GM18873 (cell line): ENCODE measurements around the gene MKLN1.
"Not testable (repeated sequence)": the region's sequence is repeated elsewhere in the genome, so short reads cannot be mapped to it uniquely, and the experiment has no call there.

Source experiments
- ATAC-seq: cut with Tn5 transposase; IDR thresholded peaks from one replicate; pipeline ENCODE4 v1.9.1; 2021; ENCODE audit warnings: mild to moderate bottlenecking, moderate library complexity, moderate number of reproducible peaks; ENCODE audit not compliant: unreplicated experiment, low FRiP score

The MKLN1 gene

GRCh38 chr7:131511774-131512535, 184.3 kb downstream of the MKLN1 start:
- no peak for ATAC-seq

DNA sequence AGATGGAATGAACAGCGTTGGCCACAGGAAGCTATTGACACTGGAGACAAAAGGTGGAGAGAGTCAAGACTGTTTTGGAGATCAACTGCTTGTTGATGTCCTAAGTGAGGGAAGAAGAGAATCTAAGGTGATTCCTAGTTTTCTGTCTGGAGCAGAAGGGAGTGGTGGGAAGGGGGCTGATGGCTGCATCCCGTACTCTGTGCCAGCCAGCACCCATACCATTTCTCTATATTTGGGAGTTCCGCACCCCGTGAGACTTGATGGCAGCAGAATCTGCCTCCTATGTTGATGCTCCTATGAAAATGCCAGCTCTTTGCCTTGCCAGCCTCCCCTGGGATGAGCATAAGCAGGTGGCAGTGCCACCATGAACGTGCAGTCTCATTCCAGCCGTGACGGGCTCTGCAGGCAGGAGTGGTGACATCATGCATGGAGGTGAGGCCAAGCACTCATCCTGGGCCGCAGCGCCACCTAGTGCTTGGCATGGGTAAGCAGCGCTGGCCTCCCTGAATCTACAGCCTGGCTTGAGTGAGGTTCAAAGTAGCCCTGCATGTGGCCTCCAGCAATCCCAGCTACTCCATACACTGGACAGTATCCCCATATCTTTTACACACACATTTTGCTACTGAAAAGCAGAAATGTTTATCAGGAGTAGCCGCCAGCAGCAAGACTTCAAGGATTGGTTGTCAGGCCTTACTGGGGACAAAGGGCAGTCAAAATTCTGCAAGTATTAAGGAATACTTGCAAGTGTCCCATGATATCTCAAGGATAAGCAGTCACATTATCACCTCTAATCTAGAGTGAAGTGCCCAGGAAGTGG, 185.8 kb downstream of the MKLN1 start:
- ATAC-seq = peak; percentile 80

DNA sequence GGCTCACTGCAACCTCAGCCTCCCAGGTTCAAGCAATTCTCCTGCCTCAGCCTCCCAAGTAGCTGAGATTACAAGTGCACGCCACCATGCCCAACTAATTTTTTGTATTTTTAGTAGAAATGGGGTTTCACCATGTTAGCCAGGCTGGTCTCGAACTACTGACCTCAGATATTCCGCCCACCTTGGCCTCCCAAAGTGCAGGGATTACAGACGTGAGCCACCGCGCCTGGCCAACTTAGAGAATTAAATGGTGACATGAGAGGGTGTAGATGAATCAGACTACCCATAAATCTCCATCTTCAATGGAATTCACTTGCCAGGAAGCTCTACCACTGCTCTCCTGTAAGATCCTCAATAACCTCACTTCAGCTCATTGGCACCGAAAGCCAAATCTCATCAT, 187.8 kb downstream of the MKLN1 start:
- ATAC-seq = not testable (repeated sequence)

GRCh38 chr7:131517218-131517923, 189.7 kb downstream of the MKLN1 start:
- ATAC-seq = no peak

DNA sequence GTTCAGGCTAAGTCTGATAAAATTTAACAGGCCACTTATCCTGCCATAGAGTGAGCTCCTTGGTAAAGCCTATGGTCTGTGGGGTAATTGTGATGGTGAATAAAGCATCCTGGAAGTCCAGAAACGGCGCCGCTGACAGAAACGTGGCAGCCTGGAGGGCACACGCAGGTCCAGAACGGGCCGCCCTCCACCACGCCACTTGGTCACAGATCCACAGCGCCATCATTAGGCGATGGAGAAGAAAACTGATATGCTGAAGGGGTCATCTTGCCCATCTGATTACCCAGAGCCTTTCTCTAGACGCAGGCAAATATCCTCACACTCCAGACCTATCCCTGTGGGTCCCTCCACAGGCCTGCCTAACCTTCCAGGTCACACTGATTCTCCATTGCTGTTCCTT, 190.9 kb downstream of the MKLN1 start:
- ATAC-seq = no peak

GRCh38 chr7:131521651-131522163, 194.0 kb downstream of the MKLN1 start:
- ATAC-seq = no peak

DNA sequence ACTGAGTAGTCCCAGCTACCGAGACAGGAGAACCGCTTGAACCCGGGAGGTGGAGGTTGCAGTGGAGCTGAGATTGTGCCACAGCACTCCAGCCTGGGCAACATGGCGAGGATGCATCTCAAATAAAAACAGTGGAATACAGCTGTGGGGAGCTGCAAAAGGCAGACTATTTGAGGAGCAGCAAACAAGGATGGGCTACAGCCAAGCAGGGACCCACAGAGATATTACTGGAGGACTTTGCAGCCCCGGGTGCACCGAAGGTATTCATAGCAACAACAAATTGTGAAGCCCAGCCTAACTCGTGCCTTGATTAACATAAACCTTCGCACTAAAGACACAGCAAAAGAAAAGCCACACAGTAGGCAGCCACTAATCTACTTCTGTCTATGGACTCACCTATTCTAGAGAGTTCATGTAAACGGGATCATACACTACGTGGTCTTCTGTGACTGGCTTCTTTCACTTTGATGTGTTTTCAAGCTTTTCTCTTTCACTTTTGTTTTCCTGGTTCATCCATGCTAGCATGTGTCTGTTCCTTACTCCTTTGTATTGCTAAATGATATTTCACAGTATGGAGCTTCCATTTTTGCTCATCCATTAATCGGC, 194.8 kb downstream of the MKLN1 start:
- no peak for ATAC-seq

DNA sequence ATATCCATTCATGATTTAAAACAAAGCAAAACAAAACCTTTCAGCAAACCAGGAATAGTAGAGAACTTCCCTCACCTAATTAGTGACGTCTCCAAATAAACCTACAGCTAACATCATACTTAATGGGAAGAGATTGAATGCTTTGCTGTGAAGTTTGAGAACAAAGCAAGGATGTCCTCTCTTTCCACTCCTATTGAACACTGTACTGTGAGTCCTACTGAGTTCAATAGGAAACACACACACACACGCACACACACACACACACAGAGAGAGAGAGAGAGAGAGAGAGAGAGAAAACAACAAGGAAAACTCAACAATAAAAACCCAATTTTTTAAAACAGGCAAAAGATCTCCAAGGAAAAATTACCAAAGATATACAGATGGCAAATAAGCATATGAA, 196.4 kb downstream of the MKLN1 start:
- no peak for ATAC-seq

DNA sequence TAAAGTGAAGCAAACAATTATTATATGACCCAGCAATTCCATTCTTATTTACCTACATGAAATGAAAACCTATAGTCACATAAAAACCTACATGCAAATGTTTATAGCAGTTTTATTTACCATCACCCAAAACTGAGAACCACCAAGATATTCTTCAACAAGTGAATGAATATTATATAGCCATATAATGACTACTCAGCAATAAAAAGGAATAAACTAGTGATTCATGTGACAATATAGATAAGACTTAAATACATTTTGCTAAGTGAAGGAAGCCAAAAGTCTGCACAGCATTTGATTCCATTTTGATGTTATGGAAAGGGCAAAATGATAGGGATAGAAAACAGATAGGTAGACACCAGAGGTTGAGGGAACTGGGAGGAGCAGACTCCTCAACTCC, 197.0 kb downstream of the MKLN1 start:
- ATAC-seq = no peak

DNA sequence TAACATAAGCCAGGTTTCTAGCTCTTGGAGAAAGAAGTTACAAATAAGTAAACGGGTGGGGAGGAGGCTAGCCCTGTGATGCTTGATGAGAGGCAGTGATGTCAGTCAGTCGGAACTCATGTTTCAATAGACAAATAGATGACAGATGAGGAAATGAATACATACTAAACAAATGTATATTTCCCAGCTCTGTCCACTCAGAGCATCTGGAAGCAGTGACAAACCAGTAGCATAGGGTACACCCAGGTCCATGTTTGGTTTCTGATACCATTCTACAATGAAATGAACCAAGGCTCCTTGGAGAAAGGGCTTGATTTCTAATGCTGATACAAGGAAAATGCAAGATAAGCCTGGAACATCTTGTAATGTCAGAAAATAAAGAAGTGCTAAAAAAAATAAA, 198.1 kb downstream of the MKLN1 start:
- ATAC-seq = no peak

DNA sequence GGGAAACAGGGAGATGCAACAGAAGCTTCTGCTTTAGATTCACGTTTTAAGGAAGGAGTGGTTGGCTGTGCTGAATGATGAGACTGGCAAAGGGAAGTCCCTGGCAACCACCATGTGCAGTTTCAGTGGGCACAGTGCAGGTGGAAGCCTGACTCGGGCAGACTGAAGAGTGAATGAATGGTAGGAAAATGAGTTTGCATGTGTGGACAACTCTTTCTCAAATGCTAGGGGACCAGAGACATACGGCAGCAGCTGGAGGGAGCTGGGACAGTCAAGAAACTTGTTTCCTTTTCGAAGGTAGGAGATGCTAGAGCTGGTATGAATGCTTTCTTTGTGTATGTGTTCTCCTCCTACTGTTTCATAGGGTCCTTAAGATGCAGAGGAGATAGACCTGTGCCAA, 199.8 kb downstream of the MKLN1 start:
- ATAC-seq = no peak

DNA sequence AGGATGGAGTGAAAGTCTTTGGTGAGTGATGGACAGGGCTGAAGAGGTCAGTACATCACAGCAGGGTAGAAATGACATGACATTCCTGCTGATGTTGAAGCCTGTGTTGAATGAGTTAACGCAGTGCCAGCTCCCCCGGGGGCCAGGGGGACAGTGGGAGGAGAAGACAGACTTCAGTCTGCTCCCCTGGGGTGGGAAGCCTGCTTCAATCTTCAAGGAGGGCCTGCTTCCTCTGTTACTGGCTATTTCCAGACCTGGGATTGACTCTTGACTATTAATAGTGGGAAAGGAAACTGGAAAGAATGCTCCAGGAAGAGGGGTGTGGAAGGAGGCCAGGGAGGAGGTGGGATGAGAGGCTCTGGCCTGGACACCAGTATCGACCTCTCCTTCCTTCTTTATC, 201.5 kb downstream of the MKLN1 start:
- no peak for ATAC-seq

- ATAC-seq = no peak
Observed at GRCh38 chr7:131529617-131530016, 201.9 kb downstream of the MKLN1 start.

- ATAC-seq = no peak
Observed at GRCh38 chr7:131530137-131530536, 202.5 kb downstream of the MKLN1 start.

DNA sequence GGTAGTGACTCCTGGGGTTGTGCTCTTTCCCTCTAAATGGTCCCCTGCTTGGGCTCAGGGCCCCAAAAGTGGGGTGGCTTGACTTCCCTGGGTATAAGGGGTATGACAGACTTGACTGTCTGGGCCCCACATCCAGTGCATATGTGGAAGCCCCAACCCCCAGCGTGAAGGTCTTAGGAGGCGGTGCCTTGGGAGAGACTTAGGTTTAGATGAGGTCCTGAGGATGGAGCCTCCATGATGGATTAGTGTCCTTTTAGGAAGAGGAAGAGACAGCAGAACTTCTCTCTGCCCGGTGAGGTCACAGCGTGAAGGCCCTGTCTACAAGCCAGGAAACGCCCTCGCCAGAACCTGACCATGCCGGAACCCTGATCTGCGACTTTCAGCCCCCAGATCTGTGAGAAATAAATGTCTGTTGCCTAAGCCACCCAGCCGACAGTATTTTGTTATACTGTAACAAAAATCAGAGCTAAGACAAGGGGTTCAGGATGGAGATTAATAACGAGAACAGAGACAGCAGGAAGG, 205.0 kb downstream of the MKLN1 start:
- no peak for ATAC-seq

DNA sequence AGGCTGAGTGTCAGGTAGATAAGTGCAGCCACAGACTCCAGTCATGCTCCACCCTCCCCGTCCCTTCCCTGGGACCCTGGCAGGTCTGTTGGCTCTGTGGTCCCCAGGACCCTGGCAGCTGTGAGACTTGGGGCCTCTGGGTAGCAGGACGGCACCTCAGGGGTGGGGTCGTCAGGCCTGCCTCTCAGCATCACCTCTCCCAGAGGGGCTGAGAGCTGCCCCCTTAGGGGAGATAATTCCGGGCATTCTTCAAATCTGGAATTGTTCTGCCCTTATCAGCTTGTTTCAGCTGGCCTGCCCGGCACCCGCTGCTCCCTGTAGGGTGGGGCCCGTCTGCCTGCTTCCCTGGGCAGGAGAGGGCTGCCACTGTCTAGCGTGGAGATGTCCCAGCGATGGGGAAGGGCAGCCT, 205.5 kb downstream of the MKLN1 start:
- ATAC-seq = no peak

- ATAC-seq = no peak
Observed at GRCh38 chr7:131533566-131534561, 206.2 kb downstream of the MKLN1 start.

GRCh38 chr7:131536361-131536849, 208.7 kb downstream of the MKLN1 start:
- no peak for ATAC-seq

- ATAC-seq = no peak
Observed at GRCh38 chr7:131537571-131537978, 209.9 kb downstream of the MKLN1 start.
